Smooth muscle cell (in vitro differentiated cells): Measurements from ENCODE around the gene LY9. TPM values are rescaled to one million over a fixed set of nuclear protein-coding genes. Genes with fewer than 3 reads are reported as not detected.

Source experiments
- DNase-seq: peaks from one replicate; lab custom pipeline; 2025; ENCODE audit not compliant: unreplicated experiment; lab: John Stamatoyannopoulos, UW
- H2AFZ ChIP-seq: fragments of 200-600 bp; sonication (generic); 2 replicates; pipeline ENCODE4 v1.6.0; 2016; ENCODE audit warnings: antibody characterized with exemption, low read depth, mild to moderate bottlenecking
- H3F3A ChIP-seq: fragments of 200-600 bp; sonication (generic); 2 replicates; pipeline ENCODE4 v1.6.0; 2017; ENCODE audit warnings: antibody characterized with exemption, low read depth
- H3K27ac ChIP-seq: fragments of 200-600 bp; sonication (generic); 2 replicates; pipeline ENCODE4 v1.5.1; 2016; ENCODE audit warnings: low read depth, mild to moderate bottlenecking
- H3K27me3 ChIP-seq: fragments of 200-600 bp; sonication (generic); 2 replicates; pipeline ENCODE4 v1.6.1; 2016; ENCODE audit warnings: low read depth, mild to moderate bottlenecking
- H3K36me3 ChIP-seq: fragments of 200-600 bp; sonication (generic); 2 replicates; pipeline ENCODE4 v1.5.1; 2016; ENCODE audit warnings: low read depth
- H3K4me1 ChIP-seq: fragments of 200-600 bp; sonication (generic); 2 replicates; pipeline ENCODE4 v1.5.1; 2016; ENCODE audit warnings: low read depth
- H3K4me2 ChIP-seq: fragments of 200-600 bp; sonication (generic); 2 replicates; pipeline ENCODE4 v1.6.0; 2016; ENCODE audit warnings: mild to moderate bottlenecking
- H3K4me3 ChIP-seq: fragments of 200-600 bp; sonication (generic); 2 replicates; pipeline ENCODE4 v1.5.1; 2016; ENCODE audit warnings: mild to moderate bottlenecking
- H3K79me2 ChIP-seq: fragments of 200-600 bp; sonication (generic); 2 replicates; pipeline ENCODE4 v1.6.0; 2016; ENCODE audit warnings: low read depth, mild to moderate bottlenecking
- H3K9ac ChIP-seq: fragments of 200-600 bp; sonication (generic); 2 replicates; pipeline ENCODE4 v1.6.0; 2016; ENCODE audit warnings: low read depth
- H3K9me3 ChIP-seq: fragments of 200-600 bp; sonication (generic); replicated peaks from 2 replicates; pipeline ENCODE4 v1.5.1; 2016; ENCODE audit warnings: low read depth
- H4K20me1 ChIP-seq: fragments of 200-600 bp; sonication (generic); 2 replicates; pipeline ENCODE4 v1.6.0; 2016; ENCODE audit warnings: low read depth
- CTCF ChIP-seq: fragments of 200-600 bp; sonication (generic); IDR thresholded peaks from 2 replicates; pipeline ENCODE4 v1.5.1; 2017; ENCODE audit warnings: borderline replicate concordance, mild to moderate bottlenecking, antibody characterized with exemption; ENCODE audit not compliant: insufficient read depth, poor library complexity, severe bottlenecking
- WGBS: methylation state at CpG from one replicate; pipeline ENCODE4 v1.1.7; 2016; ENCODE audit warnings: low lambda C conversion rate; 5-methylcytosine and 5-hydroxymethylcytosine counted together
- polyA plus RNA-seq: library from polyadenylated mRNA; unstranded; fragments of >200 nt; fragmentation: Nextera tagmentation; extraction: Ambion mirVana; gene quantifications from 2 replicates; pipeline ENCODE4 v1.2.1, GENCODE V29; 2016
- total RNA-seq: library from RNA; depleted of rRNA; stranded (reverse); fragments of >200 nt; gene quantifications from 2 replicates; pipeline ENCODE4 v1.2.3, GENCODE V29; 2014

LY9 gene
- total and polyA plus RNA-seq, 2 experiments from 2014 or later, result not detected

- H2AFZ ChIP-seq, result no peak overlapping the region
- no peaks in the 10 kb centered on the region for H3K27me3 ChIP-seq
- peaks cover 6% of the 10 kb centered on the region for H3K4me1 ChIP-seq
- no peaks in the 10 kb centered on the region for H4K20me1 ChIP-seq
- H3K4me2 ChIP-seq, result no peak overlapping the region
- no peaks in the 10 kb centered on the region for H3K36me3 ChIP-seq
- no peaks in the 10 kb centered on the region for H3K79me2 ChIP-seq
- H3K4me3 ChIP-seq, result no peak overlapping the region
- no peaks in the 10 kb centered on the region for H3K9me3 ChIP-seq
- WGBS, result 80% methylated on average over 8 of the region's 8 CpGs
- DNase-seq, result no peak
- no peak for TF ChIP-seq CTCF
- H3K27ac ChIP-seq, result no peak overlapping the region
- no peaks in the 10 kb centered on the region for H3F3A ChIP-seq
- no peak overlapping the region for H3K9ac ChIP-seq
These were observed 25.7 kb downstream of the LY9 start for GRCh38 chr1:160821627-160822026.

- H2AFZ ChIP-seq, result no peak overlapping the region
- no peaks in the 10 kb centered on the region for H3K27me3 ChIP-seq
- H3K9ac ChIP-seq, result no peak overlapping the region
- no peak for TF ChIP-seq CTCF
- H4K20me1 ChIP-seq, result no peaks in the 10 kb centered on the region
- no peak for DNase-seq
- no peak overlapping the region for H3K4me3 ChIP-seq
- H3K27ac ChIP-seq, result no peak overlapping the region
- no peaks in the 10 kb centered on the region for H3K9me3 ChIP-seq
- H3K4me2 ChIP-seq, result no peak overlapping the region
- no peaks in the 10 kb centered on the region for H3F3A ChIP-seq
- H3K4me1 ChIP-seq, result peaks cover 1% of the 10 kb centered on the region
- H3K36me3 ChIP-seq, result no peaks in the 10 kb centered on the region
- WGBS, result 84% methylated on average over 3 of the region's 3 CpGs
- H3K79me2 ChIP-seq, result no peaks in the 10 kb centered on the region
These were observed 27.3 kb downstream of the LY9 start for GRCh38 chr1:160823296-160823695.

GRCh38 chr1:160826546-160826945, 30.6 kb downstream of the LY9 start:
- Histone ChIP-seq H3K27ac (no peak overlapping the region), H3K9me3 (no peaks in the 10 kb centered on the region), H3K4me3 (no peak overlapping the region), H4K20me1 (no peaks in the 10 kb centered on the region), H3K9ac (no peak overlapping the region), H3K4me1 (no peaks in the 10 kb centered on the region), H2AFZ (no peak overlapping the region), H3F3A (no peaks in the 10 kb centered on the region), H3K79me2 (no peaks in the 10 kb centered on the region), H3K36me3 (no peaks in the 10 kb centered on the region), H3K27me3 (no peaks in the 10 kb centered on the region), H3K4me2 (no peak overlapping the region)
- WGBS, result 87% methylated on average over 1 of the region's 1 CpG
- TF ChIP-seq CTCF, result no peak
- DNase-seq, result no peak

GRCh38 chr1:160827418-160827817, 31.4 kb downstream of the LY9 start:
- 95% methylated on average over 2 of the region's 2 CpGs for WGBS
- no peak for TF ChIP-seq CTCF

More at GRCh38 chr1:160827418-160827817, 31.4 kb downstream of the LY9 start:
- H3K79me2 ChIP-seq, result no peaks in the 10 kb centered on the region
- no peaks in the 10 kb centered on the region for H3F3A ChIP-seq
- no peak overlapping the region for H3K27ac ChIP-seq
- no peaks in the 10 kb centered on the region for H4K20me1 ChIP-seq
- H3K36me3 ChIP-seq, result no peaks in the 10 kb centered on the region
- H3K4me1 ChIP-seq, result no peaks in the 10 kb centered on the region
- H3K4me2 ChIP-seq, result no peak overlapping the region
- no peak overlapping the region for H3K9ac ChIP-seq
- H3K9me3 ChIP-seq, result no peaks in the 10 kb centered on the region
- H2AFZ ChIP-seq, result no peak overlapping the region
- no peaks in the 10 kb centered on the region for H3K27me3 ChIP-seq
- no peak overlapping the region for H3K4me3 ChIP-seq
- DNase-seq, result no peak
